Upper lobe of left lung (tissue), 4 donors: ENCODE measurements around the gene TMEM209.

ENCODE experiments used
- POLR2AphosphoS5 ChIP-seq, 2 donors: sonication (generic); formaldehyde crosslinking; IDR thresholded peaks; one replicate each; pipeline ENCODE4 v1.5.1; 2017; ENCODE audit warnings: antibody characterized with exemption in 2 of 2
- TF ChIP-seq, protein P1 (sequence below), 6 experiments: fragments of 450-650 bp in 4 of 6; fragments of 200-600 bp in 2 of 6; sonication (generic) in 2 of 6; IDR thresholded peaks; one replicate each; pipeline ENCODE4 v1.5.1; 2016 to 2019; ENCODE audit warnings: antibody characterized with exemption in 6 of 6

DNA sequence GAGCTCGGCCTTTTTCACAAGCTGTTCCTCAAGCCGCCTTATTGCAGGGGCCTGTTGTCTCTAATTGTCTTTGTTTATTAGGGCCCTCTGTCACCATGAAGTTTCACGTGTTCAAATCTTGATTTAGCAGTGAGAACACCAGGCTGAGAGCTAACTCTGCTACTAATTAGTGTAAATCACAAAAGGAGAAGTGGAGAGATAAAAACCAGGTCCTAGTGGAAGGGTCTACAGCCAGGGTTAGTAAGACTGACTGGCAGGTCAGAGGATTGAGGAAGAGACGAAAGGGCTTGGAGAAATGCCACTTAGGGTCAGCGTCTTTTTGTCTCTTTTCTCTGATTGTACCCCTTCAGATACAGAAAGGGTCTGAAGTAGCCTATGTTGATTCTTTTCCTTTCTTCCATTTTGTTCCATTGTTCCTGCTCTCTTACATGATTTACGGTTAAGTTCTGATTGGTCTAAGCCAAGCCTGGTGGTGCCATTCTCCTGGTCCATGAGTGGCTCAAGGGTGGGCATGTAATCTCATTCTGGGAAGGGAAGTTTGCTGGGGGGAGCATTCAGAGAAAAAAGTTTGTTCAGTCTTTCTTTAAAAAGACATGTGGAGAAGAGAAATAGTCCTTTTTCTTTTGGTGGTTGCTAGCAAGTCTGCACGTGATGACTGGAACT is 23.8 kb upstream of the TMEM209 start:
- TF ChIP-seq, protein P1, sequence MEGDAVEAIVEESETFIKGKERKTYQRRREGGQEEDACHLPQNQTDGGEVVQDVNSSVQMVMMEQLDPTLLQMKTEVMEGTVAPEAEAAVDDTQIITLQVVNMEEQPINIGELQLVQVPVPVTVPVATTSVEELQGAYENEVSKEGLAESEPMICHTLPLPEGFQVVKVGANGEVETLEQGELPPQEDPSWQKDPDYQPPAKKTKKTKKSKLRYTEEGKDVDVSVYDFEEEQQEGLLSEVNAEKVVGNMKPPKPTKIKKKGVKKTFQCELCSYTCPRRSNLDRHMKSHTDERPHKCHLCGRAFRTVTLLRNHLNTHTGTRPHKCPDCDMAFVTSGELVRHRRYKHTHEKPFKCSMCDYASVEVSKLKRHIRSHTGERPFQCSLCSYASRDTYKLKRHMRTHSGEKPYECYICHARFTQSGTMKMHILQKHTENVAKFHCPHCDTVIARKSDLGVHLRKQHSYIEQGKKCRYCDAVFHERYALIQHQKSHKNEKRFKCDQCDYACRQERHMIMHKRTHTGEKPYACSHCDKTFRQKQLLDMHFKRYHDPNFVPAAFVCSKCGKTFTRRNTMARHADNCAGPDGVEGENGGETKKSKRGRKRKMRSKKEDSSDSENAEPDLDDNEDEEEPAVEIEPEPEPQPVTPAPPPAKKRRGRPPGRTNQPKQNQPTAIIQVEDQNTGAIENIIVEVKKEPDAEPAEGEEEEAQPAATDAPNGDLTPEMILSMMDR (IDR thresholded peaks at IDR 0.05): no peak
- TF ChIP-seq POLR2AphosphoS5 (IDR thresholded peaks at IDR 0.05): no peak
